Measurements from ENCODE around the gene ERVMER34-1.
A peak's percentile ranks its signal among the peaks of the same experiment; 100 is the strongest.

Gene ERVMER34-1, protein sequence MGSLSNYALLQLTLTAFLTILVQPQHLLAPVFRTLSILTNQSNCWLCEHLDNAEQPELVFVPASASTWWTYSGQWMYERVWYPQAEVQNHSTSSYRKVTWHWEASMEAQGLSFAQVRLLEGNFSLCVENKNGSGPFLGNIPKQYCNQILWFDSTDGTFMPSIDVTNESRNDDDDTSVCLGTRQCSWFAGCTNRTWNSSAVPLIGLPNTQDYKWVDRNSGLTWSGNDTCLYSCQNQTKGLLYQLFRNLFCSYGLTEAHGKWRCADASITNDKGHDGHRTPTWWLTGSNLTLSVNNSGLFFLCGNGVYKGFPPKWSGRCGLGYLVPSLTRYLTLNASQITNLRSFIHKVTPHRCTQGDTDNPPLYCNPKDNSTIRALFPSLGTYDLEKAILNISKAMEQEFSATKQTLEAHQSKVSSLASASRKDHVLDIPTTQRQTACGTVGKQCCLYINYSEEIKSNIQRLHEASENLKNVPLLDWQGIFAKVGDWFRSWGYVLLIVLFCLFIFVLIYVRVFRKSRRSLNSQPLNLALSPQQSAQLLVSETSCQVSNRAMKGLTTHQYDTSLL

DNA sequence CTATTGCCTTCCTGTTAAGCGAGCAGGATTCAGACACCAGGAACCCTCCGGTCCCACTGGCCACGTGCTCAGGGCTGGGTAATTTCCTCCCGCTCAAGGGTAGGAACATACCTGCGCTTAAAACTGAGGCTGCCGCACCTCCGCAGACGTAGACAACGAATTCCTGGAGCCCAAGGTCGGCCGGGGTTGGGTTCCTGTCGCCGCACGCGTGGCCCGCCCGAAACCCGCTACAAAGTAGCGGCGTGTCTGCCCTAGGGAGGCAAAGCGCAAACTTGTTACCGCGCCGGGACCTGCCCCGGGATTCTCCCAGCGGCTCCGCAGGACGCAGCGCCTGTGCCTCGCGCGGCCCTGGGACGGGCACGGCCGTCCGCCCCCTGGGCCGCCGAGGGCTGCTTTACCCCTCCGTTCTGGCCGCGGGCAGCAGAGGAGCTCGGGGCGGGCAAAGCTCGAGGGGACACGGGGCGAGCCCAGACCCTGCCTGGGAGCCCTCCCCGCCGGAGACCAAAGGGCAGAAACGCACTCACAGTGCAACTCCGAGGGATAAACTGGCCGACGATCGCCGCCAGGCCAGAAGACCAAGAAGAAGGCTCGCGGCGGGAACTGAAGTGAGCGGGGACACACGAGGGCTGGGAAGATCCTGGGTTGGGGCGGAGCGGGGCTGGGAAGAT, at the start of gene ERVMER34-1:
TSS of gene ERVMER34-1 (minus strand) at position 607 of the 668 bp plus-strand sequence. CDS start 5,905 bp downstream, outside the sequence.
- no peak for DNase-seq

DNA sequence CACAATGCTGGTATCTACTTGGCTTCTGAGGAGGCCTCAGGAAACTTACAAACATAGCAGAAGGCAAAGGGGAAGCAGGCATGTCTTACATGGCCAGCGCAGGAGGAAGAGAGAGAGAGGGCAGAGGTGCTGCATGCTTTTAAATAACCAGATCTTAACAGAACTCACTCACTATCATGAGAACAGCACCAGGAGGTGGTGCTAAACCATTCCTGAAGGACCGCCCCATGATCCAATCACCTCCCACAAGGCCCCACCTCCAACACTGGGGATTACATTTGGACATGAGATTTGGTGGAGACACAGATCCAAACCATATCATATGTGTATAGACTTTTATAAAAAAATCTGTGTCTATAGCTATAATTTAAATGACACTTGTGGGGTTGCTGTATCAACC, 48.6 kb upstream of the ERVMER34-1 start:
- no peak for DNase-seq

DNA sequence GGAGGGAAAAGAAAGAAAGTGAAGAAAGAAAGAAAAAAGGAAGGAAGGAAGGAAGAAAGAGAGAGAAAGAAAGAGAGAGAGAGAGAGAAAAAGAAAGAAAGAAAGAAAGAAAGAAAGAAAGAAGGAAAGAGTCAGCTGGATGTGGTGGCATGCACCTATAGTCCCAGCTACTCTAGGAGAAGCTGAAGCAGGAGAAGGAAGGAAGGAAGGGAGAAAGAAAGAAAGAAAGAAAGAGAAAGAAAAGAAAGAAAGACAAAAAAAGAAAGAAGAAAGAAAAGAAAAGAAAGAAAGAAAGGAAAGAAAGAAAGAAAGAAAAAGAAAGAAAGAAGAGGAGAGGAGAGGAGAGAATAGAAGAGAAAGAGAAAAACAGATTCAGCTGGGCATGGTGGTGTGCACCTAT, 44.3 kb upstream of the ERVMER34-1 start:
- no peak for DNase-seq

DNA sequence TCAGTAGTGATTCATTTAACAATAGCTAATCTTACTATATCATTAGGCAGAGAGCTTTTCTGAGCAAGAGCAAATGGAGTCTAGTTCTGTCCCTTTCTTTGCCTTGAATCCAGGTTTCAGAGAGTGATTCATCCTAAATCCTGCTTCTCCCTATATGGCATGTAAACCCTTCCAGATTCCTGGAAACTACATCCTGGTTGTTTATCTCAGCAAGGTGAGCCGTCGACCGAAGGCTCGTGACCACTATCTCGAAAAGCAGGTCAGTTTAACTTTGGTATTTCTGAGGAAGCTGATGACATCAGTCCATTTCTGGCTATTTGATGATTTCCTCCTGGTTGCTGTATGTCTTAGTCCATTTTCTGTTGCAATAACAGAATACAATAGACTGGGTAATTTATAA, 40.7 kb upstream of the ERVMER34-1 start:
- no peak for DNase-seq

DNA sequence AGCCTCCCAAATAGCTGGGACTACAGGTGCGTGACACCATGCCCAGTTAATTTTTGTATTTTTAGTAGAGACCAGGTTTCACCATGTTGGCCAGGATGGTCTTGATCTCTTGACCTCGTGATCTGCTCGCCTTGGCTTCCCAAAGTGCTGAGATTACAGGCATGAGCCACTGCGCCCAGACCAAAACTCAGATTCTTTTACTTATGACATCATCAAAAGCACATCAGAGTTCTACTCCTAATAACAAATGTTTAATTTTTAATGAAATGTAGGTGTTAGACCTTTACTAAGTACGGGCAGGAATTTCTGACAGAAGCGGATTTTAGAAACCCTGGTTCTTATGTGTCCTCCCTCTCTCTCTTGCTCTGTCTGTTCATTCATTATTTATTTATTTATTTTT, 38.5 kb upstream of the ERVMER34-1 start:
- DNase-seq = no peak

DNA sequence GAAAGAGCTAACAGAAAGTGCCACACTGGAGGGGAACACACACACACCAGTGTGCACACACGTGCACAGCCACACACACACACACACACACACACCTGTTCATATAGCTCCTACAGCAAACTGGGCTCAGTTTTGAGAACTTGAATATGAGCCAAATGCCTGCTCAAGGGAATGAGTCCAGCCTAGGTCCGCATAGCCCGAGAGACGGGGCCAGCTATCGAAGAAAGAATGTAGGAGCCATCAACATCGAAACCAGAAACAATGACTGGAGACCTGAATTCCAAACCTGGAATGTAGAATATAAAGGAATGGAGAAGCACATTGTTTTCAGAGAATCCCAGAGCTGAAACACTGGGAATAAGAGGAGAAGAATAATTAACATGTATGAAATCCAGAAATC, 37.6 kb upstream of the ERVMER34-1 start:
- DNase-seq = no peak

DNA sequence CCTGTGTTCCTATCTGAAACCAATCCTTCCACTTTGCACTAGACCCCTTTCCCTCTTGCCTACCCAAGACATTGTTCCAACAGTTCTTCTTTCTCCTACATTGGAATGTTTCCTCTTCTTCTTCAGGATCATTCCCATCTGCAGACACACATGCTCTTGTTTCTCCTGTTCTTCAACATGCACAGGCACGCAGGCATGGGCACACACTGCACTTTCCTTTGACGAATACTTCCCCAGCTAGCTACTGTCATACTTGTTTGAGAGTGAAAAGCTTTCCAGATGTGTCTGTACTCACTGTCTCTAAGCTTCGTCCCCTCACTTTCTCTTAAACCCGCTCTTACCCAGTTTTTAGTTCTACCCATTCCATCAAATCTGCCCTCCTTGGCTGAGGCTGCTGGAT, 31.8 kb upstream of the ERVMER34-1 start:
- no peak for DNase-seq

DNA sequence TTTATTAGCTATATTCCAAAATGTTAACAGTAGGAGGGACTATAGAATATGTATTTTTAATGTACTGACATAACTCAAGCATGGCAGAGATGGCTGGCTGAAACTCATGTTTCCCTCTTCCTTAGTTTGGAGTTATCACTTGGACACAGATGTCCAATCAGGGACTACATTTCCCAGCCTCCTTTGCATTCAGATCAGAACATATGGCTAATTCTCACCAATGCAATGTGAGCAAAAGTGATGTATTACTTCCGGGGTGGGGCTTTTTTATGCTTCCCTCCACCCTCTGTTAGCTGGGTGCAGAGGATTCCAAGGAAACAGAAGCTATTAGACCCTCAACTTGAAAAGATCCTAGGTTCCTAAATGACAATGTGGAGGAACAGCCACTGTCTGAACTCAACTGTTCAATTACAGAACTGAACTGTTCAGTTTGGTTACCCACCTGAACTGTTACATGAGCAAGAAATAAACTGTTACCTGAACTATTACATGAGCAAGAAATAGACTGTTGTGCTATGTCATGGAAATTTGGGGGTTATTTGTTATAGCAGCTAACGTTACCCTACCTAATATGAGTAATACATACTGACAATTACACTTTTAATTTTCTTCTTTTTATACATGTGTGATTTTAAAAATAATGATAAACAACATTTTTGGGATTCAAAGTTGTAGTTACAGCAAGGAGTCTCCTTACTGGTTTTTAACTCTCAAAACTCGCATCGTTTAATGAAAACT, 29.6 kb upstream of the ERVMER34-1 start:
- no peak for DNase-seq

DNA sequence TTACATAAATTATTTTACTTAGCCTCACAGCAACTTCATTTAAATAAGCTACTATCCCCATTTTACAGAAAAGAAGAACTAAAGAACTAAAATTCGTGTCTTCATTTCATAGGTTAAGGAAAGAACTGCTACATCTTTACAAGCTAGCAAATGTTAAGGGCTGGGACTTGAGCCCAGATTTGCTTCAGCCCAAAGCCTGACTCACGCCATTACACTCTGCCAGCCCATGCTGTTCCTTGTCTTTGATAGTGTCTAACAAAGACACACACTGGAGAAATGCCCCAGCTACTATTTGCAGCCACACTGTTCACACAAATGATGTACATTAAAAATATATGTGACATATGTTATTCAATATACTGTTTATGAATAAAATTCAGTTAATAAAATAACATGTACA, 29.0 kb upstream of the ERVMER34-1 start:
- DNase-seq = no peak

DNA sequence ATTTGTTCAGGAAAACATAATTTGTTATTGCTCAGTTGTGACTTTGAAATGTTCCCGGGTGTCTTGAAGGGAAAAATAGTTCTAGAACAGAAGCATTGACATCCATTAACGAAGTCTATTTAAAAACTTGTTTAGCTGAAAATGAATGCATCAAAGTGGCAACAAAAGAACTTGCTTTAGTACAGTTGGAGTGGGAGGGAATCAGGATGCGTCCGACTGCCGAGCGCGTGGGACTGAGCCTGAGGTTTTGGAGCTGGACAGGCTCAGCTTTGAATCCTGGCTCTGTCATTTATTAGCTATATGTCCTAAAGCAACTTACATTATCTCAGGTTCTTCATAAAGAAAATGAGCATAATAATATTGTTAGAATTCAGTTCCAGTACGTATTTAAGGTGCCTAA, 9.0 kb upstream of the ERVMER34-1 start:
- no peak for DNase-seq

DNA sequence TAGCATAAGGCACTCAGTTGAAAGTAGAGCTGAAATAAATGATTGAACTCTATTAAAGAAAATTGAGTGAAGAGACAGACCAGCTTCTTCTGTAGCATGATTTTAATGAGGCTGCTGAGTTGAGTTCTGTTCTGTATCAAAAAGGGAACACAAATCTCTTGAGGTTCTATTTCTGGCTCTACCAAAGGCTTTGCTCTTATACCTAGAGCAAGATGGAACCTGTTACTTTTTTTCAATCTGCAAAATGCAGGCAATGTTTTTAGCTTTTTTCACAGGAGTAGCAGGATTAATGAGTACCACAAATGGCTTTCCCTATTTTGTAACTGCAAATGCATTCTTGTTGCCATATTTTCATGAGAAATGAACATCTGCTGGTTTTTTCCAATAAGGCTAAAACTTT, 4.2 kb upstream of the ERVMER34-1 start:
- DNase-seq = no peak

DNA sequence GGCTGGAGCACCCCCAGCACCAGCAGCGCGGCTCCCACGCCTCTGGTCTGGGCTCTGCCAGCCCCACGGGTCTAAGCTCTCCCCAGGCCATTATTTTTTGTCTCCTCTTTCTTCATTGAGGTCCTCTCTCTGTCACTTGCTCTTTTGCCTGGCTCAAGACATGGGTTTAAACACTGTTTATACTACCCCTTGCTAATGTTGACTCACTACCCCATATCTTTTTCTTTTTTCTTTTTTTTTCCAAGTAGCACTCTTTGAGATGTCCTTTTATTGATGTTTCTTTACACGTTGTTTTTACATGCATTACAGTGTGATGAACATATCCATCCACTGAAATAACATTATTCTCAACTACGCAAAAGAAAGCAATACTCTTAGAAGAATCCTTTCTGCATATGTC, 1.7 kb upstream of the ERVMER34-1 start:
- no peak for DNase-seq

DNA sequence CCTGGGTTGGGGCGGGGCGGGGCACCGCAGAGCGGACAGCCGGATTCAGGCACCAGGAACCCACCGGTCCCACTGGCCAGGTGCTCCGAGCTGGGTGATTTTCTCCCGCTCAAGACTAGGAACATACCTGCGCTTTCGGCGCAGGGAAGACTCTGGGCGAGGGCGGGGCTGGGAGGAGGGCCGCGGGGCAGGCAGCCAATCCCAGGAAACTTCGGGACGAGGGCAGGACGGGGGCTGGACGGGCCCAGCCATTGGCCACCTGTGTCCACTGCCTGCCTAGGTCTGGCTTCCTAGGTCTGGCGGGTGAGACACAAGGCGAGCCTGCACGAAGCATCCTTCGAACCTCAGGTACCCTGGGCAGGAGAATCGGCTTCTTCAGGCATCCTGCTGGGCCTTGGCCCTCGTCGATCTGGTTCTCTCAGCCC, 274 bp upstream of the ERVMER34-1 start:
- peak; percentile 65 for DNase-seq

DNA sequence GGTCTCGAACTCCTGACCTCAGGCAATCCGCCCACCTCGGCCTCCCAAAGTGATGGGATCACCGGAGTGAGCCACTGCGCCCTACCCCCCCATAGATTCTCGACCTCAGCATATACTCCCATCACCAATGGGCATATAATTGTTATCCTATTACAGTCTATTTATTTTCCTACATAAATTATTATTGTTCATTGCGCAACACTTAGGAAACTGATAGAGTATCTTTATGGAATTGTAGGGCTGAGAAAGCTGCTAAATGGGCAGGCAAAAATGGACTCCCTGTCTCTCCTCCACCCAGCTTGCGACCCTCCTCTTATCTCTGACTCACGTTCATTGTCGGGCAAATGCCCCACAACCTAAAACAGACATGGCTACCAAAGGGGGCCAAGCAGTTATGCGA, 1.0 kb downstream of the ERVMER34-1 start:
- DNase-seq = no peak

DNA sequence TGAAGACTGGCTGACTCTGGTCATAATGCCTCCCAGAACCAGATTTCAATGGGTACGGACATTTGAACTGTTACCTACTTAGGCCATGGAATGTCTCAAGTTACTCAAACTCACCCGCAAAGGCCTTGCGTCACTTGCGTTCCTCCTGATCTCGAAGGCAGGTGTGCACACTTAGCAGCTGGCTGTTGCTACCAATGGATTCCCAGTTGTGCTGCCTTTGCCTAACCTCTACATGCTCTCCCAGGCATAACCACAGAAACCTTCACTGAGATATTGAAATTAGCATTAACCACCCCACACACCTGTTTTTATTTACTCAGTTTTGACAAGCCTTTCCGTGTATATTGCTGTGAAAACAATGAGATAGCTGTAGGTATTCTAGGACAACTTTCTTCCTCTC, 2.8 kb downstream of the ERVMER34-1 start:
- peak; percentile 84 for DNase-seq

DNA sequence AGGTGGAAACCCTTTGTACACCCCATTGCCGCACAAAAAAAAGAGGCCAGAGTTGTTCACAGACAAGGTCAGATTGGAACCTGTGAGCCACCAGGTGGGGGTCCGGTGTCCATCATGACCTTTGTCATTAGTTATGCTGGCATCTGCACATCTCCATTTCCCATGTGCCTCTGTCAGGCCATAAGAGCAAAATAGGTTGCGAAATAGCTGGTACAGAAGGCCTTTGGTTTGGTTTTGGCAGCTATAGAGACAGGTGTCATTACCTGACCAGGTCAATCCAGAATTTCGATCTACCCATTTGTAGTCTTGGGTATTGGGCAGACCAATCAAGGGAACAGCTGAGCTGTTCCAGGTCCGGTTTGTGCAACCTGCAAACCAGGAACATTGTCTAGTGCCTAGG, 6.6 kb downstream of the ERVMER34-1 start:
- DNase-seq = no peak

DNA sequence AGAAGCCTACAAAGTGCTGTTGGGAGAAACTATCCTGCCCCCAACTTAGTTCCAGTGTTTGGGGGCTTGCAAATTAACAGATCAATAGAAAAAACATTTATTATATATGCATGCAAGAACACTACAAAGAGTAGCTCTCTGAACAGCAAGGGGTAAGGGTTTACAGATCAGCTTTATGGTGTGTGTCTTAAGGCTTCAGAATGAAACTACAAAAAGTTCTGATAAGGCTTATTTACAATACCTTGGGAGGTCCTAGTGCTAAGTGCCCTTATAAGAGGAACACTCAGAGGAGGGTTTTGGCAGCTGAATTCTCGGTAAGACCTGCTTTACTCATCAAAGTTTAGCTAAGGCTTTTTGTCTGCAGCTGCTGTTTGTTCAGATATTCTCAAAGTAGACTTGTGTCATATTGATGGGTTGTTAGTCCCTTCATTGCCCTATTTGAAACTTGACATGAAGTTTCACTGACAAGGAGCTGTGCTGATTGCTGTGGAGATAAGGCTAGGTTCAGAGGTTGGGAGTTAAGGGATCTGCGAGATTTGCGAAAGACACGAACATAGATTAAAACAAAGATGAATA, 7.7 kb downstream of the ERVMER34-1 start:
- DNase-seq = no peak

DNA sequence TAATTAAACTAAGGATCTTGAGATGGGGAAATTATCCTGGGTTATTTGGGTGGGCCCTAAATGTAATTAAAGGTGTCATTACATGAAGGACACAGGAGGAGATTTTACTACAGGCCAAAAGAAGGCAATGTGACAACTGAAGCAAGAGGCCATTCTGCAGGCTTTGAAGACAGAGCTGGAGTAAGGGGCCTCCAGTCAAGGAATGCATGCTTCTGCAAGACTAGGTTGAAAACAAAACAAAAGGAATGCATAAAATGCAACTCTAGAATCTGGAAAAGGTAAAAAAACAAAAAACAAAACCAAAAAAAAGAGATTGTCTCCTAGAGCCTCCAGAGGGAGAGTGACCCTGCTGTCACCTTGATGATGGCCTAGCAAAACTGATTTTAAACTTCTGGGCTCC, 21.6 kb downstream of the ERVMER34-1 start:
- DNase-seq = no peak

DNA sequence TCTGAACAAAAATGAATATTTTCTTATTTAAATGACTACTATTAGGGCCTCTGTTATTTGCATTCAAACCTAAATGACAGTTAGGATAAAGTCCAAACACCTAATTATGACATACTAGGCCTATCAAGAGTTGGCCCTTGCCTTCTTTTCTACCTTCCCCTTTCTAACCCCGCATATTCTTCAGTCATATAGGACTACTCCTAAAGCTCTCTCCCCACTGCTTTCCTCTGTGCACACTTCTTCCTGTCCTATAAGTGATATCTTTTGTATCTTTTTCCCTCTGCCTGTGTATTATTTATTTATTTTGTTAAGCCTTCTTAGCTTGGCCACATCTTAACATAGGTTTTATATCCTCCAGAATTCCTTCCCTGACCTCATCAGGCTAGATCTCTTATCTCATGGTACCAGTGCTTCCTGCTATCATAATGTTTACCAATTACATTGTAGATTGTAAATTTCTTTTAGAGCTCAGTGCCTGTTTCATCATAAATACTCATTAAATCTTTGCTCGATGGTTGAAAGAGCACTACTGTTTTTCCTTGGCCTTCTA, 22.5 kb downstream of the ERVMER34-1 start:
- DNase-seq = peak; percentile 70

DNA sequence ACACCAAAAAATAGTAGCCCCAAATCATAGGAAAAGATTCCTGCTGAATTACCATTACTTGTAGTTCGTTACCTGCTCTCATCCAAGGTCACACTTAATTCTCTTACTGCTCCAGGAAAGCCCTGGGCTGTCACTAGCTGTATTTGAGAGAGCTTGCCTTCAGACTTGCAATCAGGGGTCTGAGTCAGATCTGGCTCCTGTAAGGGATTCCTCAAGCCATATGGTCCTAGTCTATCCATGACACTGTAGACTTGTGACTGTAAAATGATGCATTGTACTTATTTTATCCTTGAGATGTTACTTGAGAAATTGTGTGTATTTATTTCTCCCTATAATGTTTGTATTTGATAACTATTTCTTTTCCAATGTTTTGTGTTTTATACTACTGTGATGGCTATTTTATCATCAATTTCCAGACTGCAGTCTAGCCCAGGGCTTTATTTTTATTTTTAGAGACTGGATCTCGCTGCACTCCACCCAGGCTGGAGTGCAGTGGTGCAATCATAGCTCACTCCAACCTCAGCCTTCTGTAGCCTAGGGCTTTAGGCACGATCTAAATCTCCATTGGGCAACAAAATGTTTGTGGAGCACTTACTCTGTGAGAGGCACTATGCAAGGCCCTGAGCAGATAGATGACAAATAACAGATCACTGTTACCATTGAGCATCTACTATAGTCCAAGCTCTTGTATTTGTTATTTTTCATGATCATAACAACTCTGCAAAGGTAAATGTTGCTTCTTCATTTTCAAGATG, 24.2 kb downstream of the ERVMER34-1 start:
- no peak for DNase-seq

DNA sequence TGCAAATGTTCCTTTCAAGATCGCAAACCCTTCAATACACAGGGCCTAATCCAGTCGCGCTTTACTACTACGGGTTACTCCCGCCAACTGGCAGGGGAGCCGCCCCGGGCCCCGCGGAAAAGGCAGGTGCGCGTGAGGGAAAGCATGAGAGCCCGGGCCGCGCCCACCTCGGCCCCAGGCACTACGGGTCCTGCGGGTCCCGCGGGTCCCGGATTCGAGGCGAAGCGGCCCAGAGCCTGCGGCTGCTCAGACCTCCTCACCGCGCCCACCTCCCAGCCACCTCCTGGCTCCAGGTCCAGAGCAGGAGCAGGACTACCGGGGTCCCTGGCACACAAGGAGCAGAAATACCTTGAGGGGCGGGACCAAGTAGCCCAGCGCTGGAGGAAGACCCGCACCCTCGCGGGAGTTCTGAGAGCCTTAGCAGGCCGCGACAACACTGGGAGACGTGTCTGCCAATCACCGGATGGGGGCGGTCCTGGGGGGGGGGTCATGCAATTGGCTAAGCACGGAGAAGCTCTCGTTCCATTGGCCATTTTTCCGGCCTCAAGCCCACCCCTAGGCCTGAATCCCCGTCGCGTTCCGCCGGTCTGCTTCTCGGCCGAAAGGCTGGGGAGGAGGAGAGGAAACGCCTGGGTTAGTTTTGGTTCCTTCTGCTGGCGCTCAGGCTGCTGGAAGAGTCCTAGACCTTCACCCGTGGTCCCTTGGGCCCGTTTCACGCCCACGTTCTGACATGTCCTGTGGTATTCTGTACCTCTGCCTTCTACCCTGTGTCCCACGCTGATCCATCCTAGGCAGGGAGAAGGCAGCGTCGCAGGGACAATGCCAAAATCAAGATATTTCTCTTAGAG, 29.0 kb downstream of the ERVMER34-1 start:
- DNase-seq = peak; percentile 75

Measured in NCI-H526 treated with DMSO at 0.1 percent for 48 hours (cell line).